Right lobe of liver (tissue), 4 donors: ENCODE results near the gene CCDC9B.

Source experiments
- CTCF ChIP-seq, 4 donors: fragments of 200-600 bp in 3 of 4; fragments of 450-650 bp in 1 of 4; IDR thresholded peaks; one replicate each; pipeline versions ENCODE4 v1.5.1 to v1.8.0; 2016 to 2022; ENCODE audit warnings: antibody characterized with exemption in 4 of 4, mild to moderate bottlenecking in 2 of 4
- POLR2A ChIP-seq: fragments of 450-650 bp; IDR thresholded peaks from one replicate; pipeline ENCODE4 v1.6.1; 2017; ENCODE audit warnings: antibody characterized with exemption, mild to moderate bottlenecking
- donor health status: DM: no; HTN: no; CAD: no.
- donor health status: DM: no; HTN: no; CAD: no.
- donor health status: DM: no; HTN: yes; CAD: no.

DNA sequence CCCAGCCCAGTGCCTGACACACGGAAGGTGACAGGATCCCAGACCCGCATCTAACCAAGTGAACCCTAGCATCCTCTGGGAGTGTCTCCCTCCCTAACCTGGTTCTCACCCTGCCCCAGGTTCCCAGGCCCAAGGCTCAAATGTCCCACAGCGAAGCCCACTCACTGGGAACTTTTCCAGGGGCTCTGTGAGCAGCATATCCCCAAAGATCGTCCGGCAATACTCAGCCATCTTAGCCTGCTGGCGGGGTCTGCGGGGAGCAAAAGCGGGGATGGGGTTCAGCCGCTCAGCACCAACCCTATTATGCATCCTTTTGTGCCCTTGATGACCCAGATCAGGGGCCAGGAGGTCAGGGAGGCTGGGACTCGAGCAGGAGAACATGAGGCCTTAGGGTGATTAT lies 43.4 kb downstream of the CCDC9B start:
- TF ChIP-seq CTCF (IDR thresholded peaks at IDR 0.05) (no peak), POLR2A (no peak)
